Adrenal gland (tissue), 12 donors: ENCODE measurements around the gene TRPM5. TPM values are rescaled to one million over a fixed set of nuclear protein-coding genes. Genes with fewer than 3 reads are reported as not detected.

Experiments
- DNase-seq, 7 donors: peaks; one replicate each; pipeline ENCODE4 v3.0.0-alpha.2; 2019 to 2020
- H3K27ac ChIP-seq, 5 donors: fragments of 200-600 bp; sonication (generic) in 4 of 5; 1 replicate in 3 of 5; 2 replicates in 2 of 5; pipeline versions ENCODE4 v1.5.1 to v1.8.0; 2016 to 2020; ENCODE audit warnings: mild to moderate bottlenecking in 1 of 5
- H3K27me3 ChIP-seq: fragments of 200-600 bp; 2 replicates; pipeline ENCODE4 v1.8.0; 2021
- H3K36me3 ChIP-seq, 2 donors: fragments of 200-600 bp; replicated peaks in 1 of 2; 1 replicate in 1 of 2; 2 replicates in 1 of 2; pipeline versions ENCODE4 v1.5.1 to v1.8.0; 2018 to 2022
- H3K4me1 ChIP-seq, 2 donors: fragments of 200-600 bp; replicated peaks in 1 of 2; 1 replicate in 1 of 2; 2 replicates in 1 of 2; pipeline versions ENCODE4 v1.5.1 to v1.8.0; 2018 to 2021
- H3K4me3 ChIP-seq, 4 donors: fragments of 200-600 bp; sonication (generic) in 3 of 4; one replicate each; pipeline ENCODE4 v1.5.1; 2016 to 2018
- H3K9me3 ChIP-seq, 3 donors: fragments of 200-600 bp; sonication (generic) in 1 of 3; replicated peaks in 1 of 3; 1 replicate in 2 of 3; 2 replicates in 1 of 3; pipeline versions ENCODE4 v1.5.1 to v1.8.0; 2016 to 2021
- POLR2A ChIP-seq, 2 donors: fragments of 450-650 bp; IDR thresholded peaks; one replicate each; pipeline ENCODE4 v1.6.1; 2017; ENCODE audit warnings: antibody characterized with exemption in 2 of 2, mild to moderate bottlenecking in 2 of 2, moderate library complexity in 1 of 2
- WGBS, 4 donors: extraction: QIAGEN DNeasy Blood & Tissue Kit in 2 of 4; methylation state at CpG; one replicate each; pipeline versions ENCODE4 v1.1.5 to v1.1.7; 2013 to 2017; 5-methylcytosine and 5-hydroxymethylcytosine counted together
- intact Hi-C, 2 donors: fragments of 100-400 bp; cut with DNase I; formaldehyde crosslinking; loops; one replicate each; pipeline versions ENCODE4 v1.14.1 to v1.15.0; 2022 to 2023
- polyA plus RNA-seq, 3 donors: library from polyadenylated mRNA; stranded (reverse); fragments of 200-250 nt in 2 of 3; fragments of 350-450 nt in 1 of 3; fragmentation: Illumina TruSeq in 1 of 3; extraction: RNeasy Lipid Tissue Mini Kit (QIAGEN cat#74804) in 1 of 3; gene quantifications; one replicate each; pipeline ENCODE4 v1.2.3, GENCODE V29; 2013 to 2014
- total RNA-seq, 9 donors: library from RNA; depleted of rRNA in 4 of 9; stranded (reverse); fragments of >200 nt in 4 of 9; fragments of 120-200 nt in 1 of 9; fragmentation: NEBNext Ultra II Directional in 1 of 9; extraction: Animal tissue kit (Norgen Biotek cat#: 25700) in 1 of 9; gene quantifications; one replicate each; pipeline versions ENCODE4 v1.1.0 to v1.2.4, GENCODE V29; 2013 to 2023
- TF ChIP-seq, protein P1 (sequence below), 6 experiments: fragments of 450-650 bp in 4 of 6; fragments of 200-600 bp in 2 of 6; sonication (generic) in 1 of 6; IDR thresholded peaks; 1 replicate in 5 of 6; 2 replicates in 1 of 6; pipeline versions ENCODE4 v1.5.1 to v1.8.0; 2016 to 2021; ENCODE audit warnings: antibody characterized with exemption in 6 of 6, mild to moderate bottlenecking in 2 of 6, moderate library complexity in 1 of 6
- donor health status: healthy with polysubstance abuse.
- donor health status: Bipolar disorder and iron deficiency.
- donor health status: DM: yes; HTN: yes; CAD: no.
- donor health status: DM: no; HTN: no; CAD: no.
- donor health status: DM: no; HTN: no; CAD: no.
- donor health status: DM: yes; HTN: yes; CAD: no.

Gene TRPM5
- total and polyA plus RNA-seq, 12 donors = 0.11 to 7.4 (median 0.97) TPM; not detected in 1

DNA sequence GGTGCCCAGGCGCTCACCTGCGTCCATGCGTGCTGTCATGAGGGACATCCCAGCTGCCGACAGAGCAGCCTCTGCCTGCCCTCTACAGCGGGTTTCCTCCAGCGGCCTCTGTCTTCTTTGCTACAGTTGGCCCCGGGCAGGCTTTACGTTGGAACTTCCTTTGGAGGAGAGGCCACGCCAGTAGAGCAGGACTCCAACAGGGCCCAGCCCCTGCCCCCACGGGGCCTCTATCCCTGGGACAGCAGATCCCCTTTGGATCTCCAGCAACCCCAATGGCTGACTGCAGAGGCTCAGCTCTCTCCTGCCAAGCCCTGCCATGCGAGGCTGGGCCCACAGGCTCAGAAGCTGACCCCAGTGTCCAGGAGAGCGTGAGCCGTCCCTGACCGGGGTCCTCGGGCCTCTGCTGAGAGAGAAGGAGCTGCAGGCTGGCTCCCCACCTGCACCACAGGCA is 12.1 kb downstream of the TRPM5 start:
- Histone ChIP-seq H3K27ac (no peak overlapping the region), H3K4me1 (no peaks in the 10 kb centered on the region), H3K27me3 (no peaks in the 10 kb centered on the region), H3K36me3 (no peaks in the 10 kb centered on the region), H3K9me3 (no peaks in the 10 kb centered on the region), H3K4me3 (no peak overlapping the region)
- WGBS, 4 donors = 74 to 86% (median 80%) methylated on average over 7 to 15 of the region's 15 CpGs
- TF ChIP-seq, protein P1, sequence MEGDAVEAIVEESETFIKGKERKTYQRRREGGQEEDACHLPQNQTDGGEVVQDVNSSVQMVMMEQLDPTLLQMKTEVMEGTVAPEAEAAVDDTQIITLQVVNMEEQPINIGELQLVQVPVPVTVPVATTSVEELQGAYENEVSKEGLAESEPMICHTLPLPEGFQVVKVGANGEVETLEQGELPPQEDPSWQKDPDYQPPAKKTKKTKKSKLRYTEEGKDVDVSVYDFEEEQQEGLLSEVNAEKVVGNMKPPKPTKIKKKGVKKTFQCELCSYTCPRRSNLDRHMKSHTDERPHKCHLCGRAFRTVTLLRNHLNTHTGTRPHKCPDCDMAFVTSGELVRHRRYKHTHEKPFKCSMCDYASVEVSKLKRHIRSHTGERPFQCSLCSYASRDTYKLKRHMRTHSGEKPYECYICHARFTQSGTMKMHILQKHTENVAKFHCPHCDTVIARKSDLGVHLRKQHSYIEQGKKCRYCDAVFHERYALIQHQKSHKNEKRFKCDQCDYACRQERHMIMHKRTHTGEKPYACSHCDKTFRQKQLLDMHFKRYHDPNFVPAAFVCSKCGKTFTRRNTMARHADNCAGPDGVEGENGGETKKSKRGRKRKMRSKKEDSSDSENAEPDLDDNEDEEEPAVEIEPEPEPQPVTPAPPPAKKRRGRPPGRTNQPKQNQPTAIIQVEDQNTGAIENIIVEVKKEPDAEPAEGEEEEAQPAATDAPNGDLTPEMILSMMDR (IDR thresholded peaks at IDR 0.05) = no peak
- no peak for TF ChIP-seq POLR2A (IDR thresholded peaks at IDR 0.05)
- DNase-seq = no peak
- intact Hi-C loops = loop anchor here in 1 of 2 donors (2.0 kb wide), 1 partner anchor 97 kb away; no protein-coding TSS in a partner anchor

DNA sequence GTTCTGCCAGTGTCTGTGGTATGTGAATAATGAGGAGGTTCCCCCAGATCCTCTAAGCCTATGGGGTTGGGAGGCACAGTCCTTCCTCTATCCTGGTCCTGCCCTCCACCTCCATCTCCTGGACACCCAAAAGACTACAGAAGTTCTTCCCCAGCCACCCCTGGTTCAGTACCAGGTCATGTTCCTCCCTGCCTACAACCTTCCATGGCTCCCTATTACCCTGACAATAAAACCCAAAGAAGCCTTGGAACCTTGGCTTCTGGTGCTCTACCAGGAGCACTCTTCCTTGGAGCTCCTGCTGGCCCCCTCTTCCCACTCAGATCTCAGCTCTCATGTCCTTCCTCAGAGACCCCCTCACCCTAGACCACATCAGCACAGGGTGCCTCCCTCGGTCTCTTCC is 12.9 kb downstream of the TRPM5 start:
- Histone ChIP-seq H3K36me3 (no peaks in the 10 kb centered on the region), H3K27me3 (no peaks in the 10 kb centered on the region), H3K4me3 (no peak overlapping the region), H3K9me3 (no peaks in the 10 kb centered on the region), H3K27ac (no peak overlapping the region), H3K4me1 (no peaks in the 10 kb centered on the region)
- TF ChIP-seq, protein P1 (IDR thresholded peaks at IDR 0.05) = no peak
- TF ChIP-seq POLR2A (IDR thresholded peaks at IDR 0.05) = no peak
- 84 to 95% (median 88%) methylated on average over 1 of the region's 1 CpG for WGBS, 4 donors
- intact Hi-C loops = no loop called here
- DNase-seq = no peak

GRCh38 chr11:2428322-2428795 is 16.0 kb downstream of the TRPM5 start:
- Histone ChIP-seq H3K36me3 (no peaks in the 10 kb centered on the region), H3K4me1 (no peaks in the 10 kb centered on the region), H3K27me3 (no peaks in the 10 kb centered on the region), H3K9me3 (no peaks in the 10 kb centered on the region), H3K4me3 (no peak overlapping the region), H3K27ac (no peak overlapping the region)
- TF ChIP-seq POLR2A (IDR thresholded peaks at IDR 0.05) = no peak
- TF ChIP-seq, protein P1 (IDR thresholded peaks at IDR 0.05) = peak; percentile 83 to 99 (median 96)
- 46 to 57% (median 52%) methylated on average over 8 of the region's 8 CpGs for WGBS, 4 donors
- intact Hi-C loops = loop anchor here (1.0 to 5.0 kb wide), 2 partner anchors 103 to 464 kb away; no protein-coding TSS in a partner anchor
- DNase-seq = peak; percentile 80 to 93 (median 87)

DNA sequence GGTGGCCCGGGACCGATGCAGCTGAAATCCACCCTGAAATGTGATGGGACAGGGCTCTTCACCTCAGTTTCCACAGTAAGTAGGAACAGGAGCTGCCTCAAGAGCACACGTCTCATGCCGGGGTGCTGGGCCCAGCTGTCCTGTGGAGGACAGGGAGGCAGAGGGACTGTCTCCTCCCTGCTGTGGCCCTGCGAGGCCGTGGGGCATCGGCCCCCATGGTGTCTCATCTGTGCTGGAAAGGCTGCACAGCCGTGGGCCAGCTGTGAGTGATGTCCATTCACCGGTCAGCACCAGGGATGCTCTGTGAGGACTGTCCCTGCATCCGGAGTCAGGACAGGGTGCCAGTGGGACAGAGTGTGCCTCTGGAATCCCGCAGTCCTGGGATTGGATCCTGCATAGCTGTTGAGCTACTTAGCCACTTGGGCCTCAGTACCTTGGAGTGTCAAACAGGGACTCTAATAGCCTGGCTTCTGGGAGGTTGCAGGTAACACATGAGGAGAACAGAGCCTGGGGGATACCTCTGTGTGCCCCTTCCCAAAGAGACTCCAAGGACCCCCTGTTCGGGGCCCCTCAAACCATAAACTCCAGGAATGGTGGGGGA is 16.5 kb downstream of the TRPM5 start:
- no peaks in the 10 kb centered on the region for H3K27me3 ChIP-seq

More for the DNA sequence above, 16.5 kb downstream of the TRPM5 start:
- H3K27ac ChIP-seq = no peak overlapping the region
- TF ChIP-seq, protein P1 (IDR thresholded peaks at IDR 0.05) = no peak
- TF ChIP-seq POLR2A (IDR thresholded peaks at IDR 0.05) = no peak
- no peaks in the 10 kb centered on the region for H3K4me1 ChIP-seq
- H3K9me3 ChIP-seq = no peaks in the 10 kb centered on the region
- no peak for DNase-seq
- H3K4me3 ChIP-seq = no peak overlapping the region
- intact Hi-C loops = loop anchor here (1.0 to 5.0 kb wide), 3 partner anchors 103 to 464 kb away; no protein-coding TSS in a partner anchor
- no peaks in the 10 kb centered on the region for H3K36me3 ChIP-seq
- WGBS, 4 donors = 58 to 68% (median 65%) methylated on average over 9 to 12 of the region's 12 CpGs
